HepG2 (cell line): ENCODE data around the gene CRK. TPM values are rescaled to one million over a fixed set of nuclear protein-coding genes. Genes with fewer than 3 reads are reported as not detected.

ENCODE experiments used
- ATF1 ChIP-seq: IDR thresholded peaks from 2 replicates; pipeline ENCODE4 v1.6.1; 2016; ENCODE audit warnings: mild to moderate bottlenecking, control low read depth
- CBFB ChIP-seq: sonication (generic); formaldehyde crosslinking; IDR thresholded peaks from 2 replicates; pipeline ENCODE4 v1.4.0; 2020; ENCODE audit warnings: missing genetic modification reagents
- CC2D1A ChIP-seq: sonication (generic); formaldehyde crosslinking; IDR thresholded peaks from 2 replicates; pipeline ENCODE4 v1.8.1; 2023; ENCODE audit warnings: mild to moderate bottlenecking, missing genetic modification reagents
- CCDC6 ChIP-seq: sonication (generic); formaldehyde crosslinking; IDR thresholded peaks from 2 replicates; pipeline ENCODE4 v1.8.1; 2022; ENCODE audit warnings: mild to moderate bottlenecking, missing genetic modification reagents, moderate library complexity
- DPF2 ChIP-seq: sonication (generic); formaldehyde crosslinking; IDR thresholded peaks from 2 replicates; pipeline ENCODE4 v1.4.0; 2020; ENCODE audit warnings: mild to moderate bottlenecking, low read depth, missing genetic modification reagents, borderline replicate concordance
- ETV5 ChIP-seq: IDR thresholded peaks from 2 replicates; pipeline ENCODE4 v1.6.1; 2018; ENCODE audit warnings: missing biosample characterization, missing genetic modification reagents, inconsistent platforms, borderline replicate concordance
- FOXJ3 ChIP-seq: sonication (generic); formaldehyde crosslinking; IDR thresholded peaks from 2 replicates; pipeline ENCODE4 v1.4.0; 2020; ENCODE audit warnings: missing genetic modification reagents, mild to moderate bottlenecking, borderline replicate concordance
- HNRNPK ChIP-seq: fragments of 200-400 bp; formaldehyde crosslinking; IDR thresholded peaks from 2 replicates; pipeline ENCODE4 v1.6.1; 2018; ENCODE audit warnings: low read length, low read depth, moderate library complexity, mild to moderate bottlenecking; ENCODE audit not compliant: poor library complexity, severe bottlenecking
- IRX3 ChIP-seq: sonication (generic); formaldehyde crosslinking; IDR thresholded peaks from 2 replicates; pipeline ENCODE4 v1.8.1; 2023; ENCODE audit warnings: mild to moderate bottlenecking, low read depth, missing genetic modification reagents, borderline replicate concordance
- KDM2A ChIP-seq: sonication (generic); formaldehyde crosslinking; IDR thresholded peaks from 2 replicates; pipeline ENCODE4 v1.4.0; 2020; ENCODE audit warnings: low read depth, missing genetic modification reagents, borderline replicate concordance
- KDM5A ChIP-seq: fragments of 200-600 bp; sonication (generic); IDR thresholded peaks from 2 replicates; pipeline ENCODE4 v1.7.0; 2018; ENCODE audit warnings: antibody characterized with exemption, mild to moderate bottlenecking, low read length, borderline replicate concordance
- KDM6A ChIP-seq: IDR thresholded peaks from 2 replicates; pipeline ENCODE4 v1.6.1; 2016; ENCODE audit warnings: low read depth
- KLF15 ChIP-seq: sonication (generic); formaldehyde crosslinking; IDR thresholded peaks from 2 replicates; pipeline ENCODE4 v1.8.1; 2023; ENCODE audit warnings: borderline replicate concordance, mild to moderate bottlenecking, inconsistent platforms, missing genetic modification reagents, mixed read lengths
- SALL1 ChIP-seq: sonication (generic); formaldehyde crosslinking; IDR thresholded peaks from 2 replicates; pipeline ENCODE4 v1.8.0; 2022; ENCODE audit warnings: mild to moderate bottlenecking, missing genetic modification reagents
- SATB2 ChIP-seq: sonication (generic); formaldehyde crosslinking; IDR thresholded peaks from 2 replicates; pipeline ENCODE4 v1.5.0; 2020; ENCODE audit warnings: missing genetic modification reagents
- SP140L ChIP-seq: sonication (generic); formaldehyde crosslinking; IDR thresholded peaks from 2 replicates; pipeline ENCODE4 v1.4.0; 2020; ENCODE audit warnings: missing genetic modification reagents, borderline replicate concordance
- ZNF207 ChIP-seq: fragments of 450-650 bp; IDR thresholded peaks from 2 replicates; pipeline ENCODE4 v1.6.1; 2016; ENCODE audit warnings: antibody characterized with exemption, borderline replicate concordance
- ZNF263 ChIP-seq: sonication (generic); formaldehyde crosslinking; IDR thresholded peaks from 2 replicates; pipeline ENCODE4 v1.4.0; 2020; ENCODE audit warnings: missing genetic modification reagents
- ZNF552 ChIP-seq: sonication (generic); formaldehyde crosslinking; IDR thresholded peaks from 2 replicates; pipeline ENCODE4 v1.9.0; 2022; ENCODE audit warnings: missing genetic modification reagents, mild to moderate bottlenecking, borderline replicate concordance
- ZNF790 ChIP-seq: sonication (generic); formaldehyde crosslinking; IDR thresholded peaks from 2 replicates; pipeline ENCODE4 v1.8.0; 2022; ENCODE audit warnings: missing genetic modification reagents, mild to moderate bottlenecking, borderline replicate concordance
- polyA plus RNA-seq, 8 experiments: library from polyadenylated mRNA; depleted of rRNA in 3 of 8; stranded (reverse) in 7 of 8; unstranded in 1 of 8; fragments of >200 nt; fragmentation: Illumina TruSeq in 4 of 8; extraction: Trizol in 4 of 8; gene quantifications; 2 replicates each; pipeline versions ENCODE4 v1.2.1 to v1.2.3, GENCODE V29; 2011 to 2016; ENCODE audit warnings: low read depth in 4 of 8, missing spikeins in 1 of 8, mixed read lengths in 1 of 8; ENCODE audit not compliant: insufficient read depth in 1 of 8
- total RNA-seq, 5 experiments: library from RNA; depleted of rRNA; stranded (reverse); fragments of >200 nt; fragmentation: Illumina TruSeq; extraction: Trizol; gene quantifications; 2 replicates each; pipeline ENCODE4 v1.2.3, GENCODE V29; 2016; ENCODE audit warnings: low read depth in 1 of 5
- TF ChIP-seq, protein P1 (sequence below): IDR thresholded peaks from 2 replicates; pipeline ENCODE4 v1.6.1; 2016; ENCODE audit warnings: missing biosample characterization, missing genetic modification reagents, low read depth
- TF ChIP-seq, protein P2 (sequence below): sonication (generic); formaldehyde crosslinking; conservative IDR thresholded peaks from 2 replicates; pipeline ENCODE4 v1.4.0; 2020; ENCODE audit warnings: missing genetic modification reagents
- TF ChIP-seq, protein P3 (sequence below): sonication (generic); formaldehyde crosslinking; IDR thresholded peaks from 2 replicates; pipeline ENCODE4 v1.5.0; 2020; ENCODE audit warnings: missing genetic modification reagents
- TF ChIP-seq, protein P4 (sequence below): sonication (generic); formaldehyde crosslinking; IDR thresholded peaks from 2 replicates; pipeline ENCODE4 v1.4.0; 2020; ENCODE audit warnings: mild to moderate bottlenecking, missing genetic modification reagents, borderline replicate concordance

The CRK gene
- total and polyA plus RNA-seq, 2 of the 13 experiments (the other 11 are each of a cell fraction or from before 2014, with no cell fraction given) = 47.4 to 54.2 TPM

DNA sequence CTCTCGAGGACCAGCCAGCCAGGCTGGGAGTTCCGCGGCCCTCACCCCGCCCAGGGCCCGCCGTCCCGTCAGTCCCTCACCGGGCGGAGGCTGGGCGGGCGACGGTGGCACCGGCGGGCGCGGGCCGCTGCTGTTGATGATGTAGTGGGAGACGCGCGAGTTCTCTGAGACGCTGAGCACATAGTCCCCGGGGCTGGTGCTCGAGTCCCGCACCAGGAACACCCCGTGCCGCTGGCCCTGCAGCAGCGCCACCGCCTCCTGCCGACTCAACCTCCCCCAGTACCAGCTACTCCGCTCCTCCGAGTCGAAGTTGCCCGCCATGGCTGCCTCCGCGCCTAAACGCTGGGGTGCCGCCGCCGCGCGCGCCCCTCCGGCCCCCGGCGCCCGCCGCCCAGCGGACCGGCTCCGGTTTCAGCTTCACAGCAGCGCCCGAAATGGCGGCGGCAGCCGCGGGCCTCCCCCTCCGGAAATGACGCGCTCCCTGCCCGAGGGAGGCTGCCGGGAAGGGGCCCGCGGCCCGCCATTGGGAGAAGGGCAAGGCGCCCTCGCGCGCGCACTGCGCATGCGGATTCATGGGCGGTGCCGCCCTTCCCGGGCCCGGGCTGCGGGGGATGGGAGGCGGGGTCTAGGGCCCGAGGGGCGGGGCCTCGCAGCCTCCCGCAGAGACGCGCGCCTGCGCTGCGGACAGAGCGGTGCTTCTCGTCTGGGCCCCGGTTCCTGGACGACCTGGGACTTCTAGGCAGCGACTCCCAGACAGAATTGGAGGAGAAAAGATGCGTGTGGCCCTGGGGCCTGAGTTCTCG, at the start of gene CRK (continued):
- TF ChIP-seq, protein P1, sequence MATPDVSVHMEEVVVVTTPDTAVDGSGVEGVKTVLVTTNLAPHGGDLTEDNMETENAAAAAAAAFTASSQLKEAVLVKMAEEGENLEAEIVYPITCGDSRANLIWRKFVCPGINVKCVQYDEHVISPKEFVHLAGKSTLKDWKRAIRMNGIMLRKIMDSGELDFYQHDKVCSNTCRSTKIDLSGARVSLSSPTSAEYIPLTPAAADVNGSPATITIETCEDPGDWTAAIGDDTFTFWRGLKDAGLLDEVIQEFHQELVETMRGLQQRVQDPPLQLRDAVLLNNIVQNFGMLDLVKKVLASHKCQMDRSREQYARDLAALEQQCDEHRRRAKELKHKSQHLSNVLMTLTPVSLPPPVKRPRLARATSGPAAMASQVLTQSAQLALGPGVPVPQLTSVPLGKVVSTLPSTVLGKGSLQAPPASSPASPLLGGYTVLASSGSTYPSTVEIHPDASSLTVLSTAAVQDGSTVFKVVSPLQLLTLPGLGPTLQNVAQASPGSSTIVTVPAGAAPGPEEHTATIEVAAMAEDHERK (CRISPR knock-in tag) = no peak
- no peak for TF ChIP-seq CC2D1A (CRISPR knock-in tag)
- TF ChIP-seq FOXJ3 (CRISPR knock-in tag) = no peak
- TF ChIP-seq CBFB (CRISPR knock-in tag) = peak; percentile 33; the same call in 1 of the 2 replicates
- TF ChIP-seq KLF15 = no peak
- no peak; the same call in none of the 2 replicates for TF ChIP-seq ZNF790
- no peak for TF ChIP-seq ZNF263
- TF ChIP-seq, protein P2, sequence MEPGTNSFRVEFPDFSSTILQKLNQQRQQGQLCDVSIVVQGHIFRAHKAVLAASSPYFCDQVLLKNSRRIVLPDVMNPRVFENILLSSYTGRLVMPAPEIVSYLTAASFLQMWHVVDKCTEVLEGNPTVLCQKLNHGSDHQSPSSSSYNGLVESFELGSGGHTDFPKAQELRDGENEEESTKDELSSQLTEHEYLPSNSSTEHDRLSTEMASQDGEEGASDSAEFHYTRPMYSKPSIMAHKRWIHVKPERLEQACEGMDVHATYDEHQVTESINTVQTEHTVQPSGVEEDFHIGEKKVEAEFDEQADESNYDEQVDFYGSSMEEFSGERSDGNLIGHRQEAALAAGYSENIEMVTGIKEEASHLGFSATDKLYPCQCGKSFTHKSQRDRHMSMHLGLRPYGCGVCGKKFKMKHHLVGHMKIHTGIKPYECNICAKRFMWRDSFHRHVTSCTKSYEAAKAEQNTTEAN (CRISPR knock-in tag) = no peak
- no peak for TF ChIP-seq KDM6A (CRISPR knock-in tag)
- peak; percentile 56; the same call in 1 of the 2 replicates for TF ChIP-seq ATF1 (CRISPR knock-in tag)
- TF ChIP-seq, protein P3, sequence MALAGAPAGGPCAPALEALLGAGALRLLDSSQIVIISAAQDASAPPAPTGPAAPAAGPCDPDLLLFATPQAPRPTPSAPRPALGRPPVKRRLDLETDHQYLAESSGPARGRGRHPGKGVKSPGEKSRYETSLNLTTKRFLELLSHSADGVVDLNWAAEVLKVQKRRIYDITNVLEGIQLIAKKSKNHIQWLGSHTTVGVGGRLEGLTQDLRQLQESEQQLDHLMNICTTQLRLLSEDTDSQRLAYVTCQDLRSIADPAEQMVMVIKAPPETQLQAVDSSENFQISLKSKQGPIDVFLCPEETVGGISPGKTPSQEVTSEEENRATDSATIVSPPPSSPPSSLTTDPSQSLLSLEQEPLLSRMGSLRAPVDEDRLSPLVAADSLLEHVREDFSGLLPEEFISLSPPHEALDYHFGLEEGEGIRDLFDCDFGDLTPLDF (CRISPR knock-in tag) = no peak
- no peak for TF ChIP-seq ZNF207
- TF ChIP-seq, protein P4, sequence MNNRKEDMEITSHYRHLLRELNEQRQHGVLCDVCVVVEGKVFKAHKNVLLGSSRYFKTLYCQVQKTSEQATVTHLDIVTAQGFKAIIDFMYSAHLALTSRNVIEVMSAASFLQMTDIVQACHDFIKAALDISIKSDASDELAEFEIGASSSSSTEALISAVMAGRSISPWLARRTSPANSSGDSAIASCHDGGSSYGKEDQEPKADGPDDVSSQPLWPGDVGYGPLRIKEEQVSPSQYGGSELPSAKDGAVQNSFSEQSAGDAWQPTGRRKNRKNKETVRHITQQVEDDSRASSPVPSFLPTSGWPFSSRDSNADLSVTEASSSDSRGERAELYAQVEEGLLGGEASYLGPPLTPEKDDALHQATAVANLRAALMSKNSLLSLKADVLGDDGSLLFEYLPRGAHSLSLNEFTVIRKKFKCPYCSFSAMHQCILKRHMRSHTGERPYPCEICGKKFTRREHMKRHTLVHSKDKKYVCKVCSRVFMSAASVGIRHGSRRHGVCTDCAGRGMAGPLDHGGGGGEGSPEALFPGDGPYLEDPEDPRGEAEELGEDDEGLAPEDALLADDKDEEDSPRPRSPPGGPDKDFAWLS (CRISPR knock-in tag) = no peak
- TF ChIP-seq CCDC6 (CRISPR knock-in tag) = peak; percentile 65; the same call in 1 of the 2 replicates
- TF ChIP-seq IRX3 (CRISPR knock-in tag) = no peak
- peak; percentile 99 for TF ChIP-seq KDM2A (CRISPR knock-in tag)
- no peak for TF ChIP-seq SP140L (CRISPR knock-in tag)
- TF ChIP-seq DPF2 (CRISPR knock-in tag) = no peak
- TF ChIP-seq ZNF552 (CRISPR knock-in tag) = no peak
- peak; percentile 85 for TF ChIP-seq ETV5 (CRISPR knock-in tag)
- TF ChIP-seq SALL1 (CRISPR knock-in tag) = no peak
- no peak for TF ChIP-seq SATB2
- peak; percentile 19 for TF ChIP-seq HNRNPK
- TF ChIP-seq KDM5A = no peak; the same call in 1 of the 2 replicates
